Measurements from ENCODE around the gene DEPDC1B. TPM values are rescaled to one million over a fixed set of nuclear protein-coding genes. Genes with fewer than 3 reads are reported as not detected.
"Not testable (repeated sequence)": the region's sequence is repeated elsewhere in the genome, so short reads cannot be mapped to it uniquely, and the experiment has no call there.

DEPDC1B gene
- total RNA-seq, 1 donor = 8.6 TPM

GRCh38 chr5:60598424-60598823 is 101.5 kb downstream of the DEPDC1B start:
- no peak for TF ChIP-seq CTCF (IDR thresholded peaks at IDR 0.05; ENCODE audit: insufficient read depth, low read depth, low read length)
- DNase-seq (ENCODE audit: low read depth) = no peak
- H3K4me3 ChIP-seq (ENCODE audit: low read depth, low read length) = no peak overlapping the region

- no peak for DNase-seq (ENCODE audit: low read depth)
- H3K4me3 ChIP-seq (ENCODE audit: low read depth, low read length) = no peak overlapping the region
- no peak for TF ChIP-seq CTCF (IDR thresholded peaks at IDR 0.05; ENCODE audit: insufficient read depth, low read depth, low read length)
Measured at GRCh38 chr5:60597572-60598320, 102.2 kb downstream of the DEPDC1B start.

GRCh38 chr5:60594715-60595477 is 105.1 kb downstream of the DEPDC1B start:
- no peak overlapping the region for H3K4me3 ChIP-seq (ENCODE audit: low read depth, low read length)
- TF ChIP-seq CTCF (IDR thresholded peaks at IDR 0.05; ENCODE audit: insufficient read depth, low read depth, low read length) = no peak
- DNase-seq (ENCODE audit: low read depth) = no peak

GRCh38 chr5:60590172-60590571 is 109.8 kb downstream of the DEPDC1B start:
- H3K4me3 ChIP-seq (ENCODE audit: low read depth, low read length) = no peak overlapping the region
- no peak for DNase-seq (ENCODE audit: low read depth)
- TF ChIP-seq CTCF (IDR thresholded peaks at IDR 0.05; ENCODE audit: insufficient read depth, low read depth, low read length) = no peak

GRCh38 chr5:60587312-60587711 is 112.7 kb downstream of the DEPDC1B start:
- DNase-seq (ENCODE audit: low read depth); H3K4me3 ChIP-seq (ENCODE audit: low read depth, low read length): not testable (repeated sequence)

- peak; percentile 50 for DNase-seq (ENCODE audit: low read depth)
Measured at GRCh38 chr5:60586307-60586901, 113.6 kb downstream of the DEPDC1B start.

More at GRCh38 chr5:60586307-60586901, 113.6 kb downstream of the DEPDC1B start:
- peak; percentile 55 for TF ChIP-seq CTCF (IDR thresholded peaks at IDR 0.05; ENCODE audit: insufficient read depth, low read depth, low read length)
- H3K4me3 ChIP-seq (ENCODE audit: low read depth, low read length) = no peak overlapping the region
